Effector memory CD4-positive, alpha-beta T cell (primary cell): ENCODE data around the gene BLM.

Experiments
- DNase-seq, 3 donors: peaks; one replicate each; pipeline ENCODE4 v3.0.0-alpha.2; 2020
- H3K27ac ChIP-seq: 2 replicates; pipeline ENCODE4 v1.7.0; 2013; ENCODE audit warnings: mild to moderate bottlenecking, low read length, moderate library complexity; ENCODE audit not compliant: insufficient read depth, poor library complexity, severe bottlenecking
- H3K27me3 ChIP-seq: replicated peaks from 2 replicates; pipeline ENCODE4 v1.7.0; 2013; ENCODE audit warnings: mild to moderate bottlenecking, low read length; ENCODE audit not compliant: insufficient read depth, control insufficient read depth, poor library complexity, severe bottlenecking
- H3K36me3 ChIP-seq: 2 replicates; pipeline ENCODE4 v1.7.0; 2013; ENCODE audit warnings: mild to moderate bottlenecking, low read length, moderate library complexity; ENCODE audit not compliant: control insufficient read depth, insufficient read depth
- H3K4me1 ChIP-seq: 2 replicates; pipeline ENCODE4 v1.7.0; 2013; ENCODE audit warnings: low read length, mild to moderate bottlenecking; ENCODE audit not compliant: control insufficient read depth, insufficient read depth, poor library complexity, severe bottlenecking
- H3K4me3 ChIP-seq: 2 replicates; pipeline ENCODE4 v1.7.0; 2013; ENCODE audit warnings: low read length, low read depth, mild to moderate bottlenecking; ENCODE audit not compliant: insufficient read depth, poor library complexity, severe bottlenecking
- H3K9me3 ChIP-seq: 2 replicates; pipeline ENCODE4 v1.7.0; 2013; ENCODE audit warnings: mild to moderate bottlenecking, low read length, moderate library complexity; ENCODE audit not compliant: control insufficient read depth

The BLM gene

DNA sequence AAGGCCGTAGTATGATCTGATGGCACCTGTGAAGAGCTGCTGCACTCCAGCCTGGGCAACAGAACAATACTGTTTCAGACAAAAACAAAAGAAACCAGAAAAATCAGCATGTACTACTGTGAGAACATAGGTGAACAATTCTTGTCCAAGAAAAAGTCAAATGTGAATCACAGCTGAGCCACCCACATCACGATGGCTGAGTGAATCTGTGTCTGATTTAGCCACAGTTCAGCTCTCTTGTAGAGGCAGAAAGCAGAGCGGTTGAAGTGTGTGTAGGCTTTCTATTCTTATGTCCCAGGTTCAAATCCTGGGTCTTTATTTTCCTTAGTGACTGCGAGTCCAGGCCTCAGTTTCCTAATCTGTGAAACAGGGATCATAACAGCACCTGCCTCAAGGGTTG lies 146.8 kb downstream of the BLM start:
- no peak for DNase-seq
- H3K36me3 ChIP-seq, result no peaks in the 10 kb centered on the region
- H3K9me3 ChIP-seq, result no peaks in the 10 kb centered on the region
- no peaks in the 10 kb centered on the region for H3K27me3 ChIP-seq
- H3K27ac ChIP-seq, result no peak overlapping the region
- H3K4me1 ChIP-seq, result peaks cover 6% of the 10 kb centered on the region
- no peak overlapping the region for H3K4me3 ChIP-seq

DNA sequence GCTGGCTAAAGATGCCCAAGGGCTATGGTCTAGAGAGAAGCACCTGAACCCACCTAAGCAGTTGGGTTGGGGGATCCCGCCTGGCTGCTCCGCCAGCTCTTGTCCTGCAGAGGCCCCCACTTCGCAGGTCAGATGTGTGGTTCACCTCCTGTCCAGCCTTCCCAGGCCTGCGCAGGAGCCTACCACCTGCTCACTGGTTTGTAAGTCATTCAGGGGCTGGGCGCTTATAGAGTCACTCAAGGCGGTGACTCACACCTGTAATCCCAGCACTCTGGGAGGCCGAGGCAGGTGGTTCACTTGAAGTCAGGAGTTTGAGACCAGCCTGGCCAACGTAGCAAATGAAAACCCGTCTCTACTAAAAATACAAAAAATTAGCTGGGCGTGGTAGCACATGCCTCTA lies 147.4 kb downstream of the BLM start:
- DNase-seq, result no peak
- Histone ChIP-seq H3K27ac (no peak overlapping the region), H3K36me3 (no peaks in the 10 kb centered on the region), H3K4me3 (no peak overlapping the region), H3K9me3 (no peaks in the 10 kb centered on the region), H3K27me3 (no peaks in the 10 kb centered on the region), H3K4me1 (peaks cover 5% of the 10 kb centered on the region)

- no peak for DNase-seq
- Histone ChIP-seq H3K27ac (no peak overlapping the region), H3K4me1 (peaks cover 14% of the 10 kb centered on the region), H3K36me3 (no peaks in the 10 kb centered on the region), H3K27me3 (no peaks in the 10 kb centered on the region), H3K4me3 (no peak overlapping the region), H3K9me3 (no peaks in the 10 kb centered on the region)
Measured at GRCh38 chr15:90865702-90866101, 148.6 kb downstream of the BLM start.
